GM19023 (cell line): ENCODE data around the gene CCDC85A.
"Not testable (repeated sequence)": the region's sequence is repeated elsewhere in the genome, so short reads cannot be mapped to it uniquely, and the experiment has no call there.

ENCODE experiments used
- ATAC-seq: cut with Tn5 transposase; IDR thresholded peaks from one replicate; pipeline ENCODE4 v1.9.1; 2021; ENCODE audit warnings: mild to moderate bottlenecking, moderate library complexity; ENCODE audit not compliant: unreplicated experiment

The CCDC85A gene

DNA sequence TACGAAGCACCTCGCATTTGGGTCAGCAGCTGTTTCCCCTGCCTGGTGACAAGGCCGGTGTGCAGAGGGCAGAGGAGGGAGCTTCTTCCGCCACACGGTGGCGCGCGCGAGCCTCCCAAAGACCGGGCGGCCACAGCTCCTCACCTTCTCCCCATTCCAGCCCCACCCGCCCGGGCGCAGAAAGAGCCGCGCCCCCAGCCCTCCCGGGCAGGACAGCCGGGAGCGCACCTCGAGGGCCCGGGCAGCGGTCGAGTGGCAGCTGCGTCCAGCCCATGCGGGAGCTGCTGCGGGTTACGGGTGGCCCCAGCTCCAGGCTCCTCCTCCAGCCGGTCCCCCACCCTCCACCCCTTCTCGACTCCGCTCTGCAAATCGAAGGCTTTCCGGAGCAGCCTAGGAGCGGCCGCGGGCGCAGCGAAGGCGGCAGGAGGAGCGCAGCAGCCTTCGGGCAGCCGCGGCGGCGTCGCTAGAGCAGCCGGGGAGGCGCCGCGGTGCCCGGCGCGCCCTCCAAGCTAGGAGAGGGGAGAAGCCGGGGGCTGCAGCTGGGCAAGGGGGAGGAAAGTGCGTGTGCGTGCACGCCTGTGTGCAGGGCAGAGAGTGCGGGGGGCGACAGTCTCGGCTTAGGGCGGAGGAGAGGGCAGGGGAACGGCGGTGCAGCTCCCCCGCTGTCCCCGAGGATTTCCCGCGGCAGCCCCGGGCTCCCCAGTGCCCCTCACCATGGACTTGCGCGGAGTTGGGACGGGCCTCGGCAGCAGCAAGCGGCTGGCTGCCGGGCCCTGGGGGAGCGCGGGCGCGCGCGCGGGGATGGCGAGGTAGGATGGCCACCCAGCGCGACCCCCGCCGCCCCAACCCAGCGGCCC lies at the start of gene CCDC85A:
TSS of gene CCDC85A (plus strand) at position 348 of the 857 bp plus-strand sequence. CDS start 635 bp downstream, outside the sequence.
- ATAC-seq = peak; percentile 95

DNA sequence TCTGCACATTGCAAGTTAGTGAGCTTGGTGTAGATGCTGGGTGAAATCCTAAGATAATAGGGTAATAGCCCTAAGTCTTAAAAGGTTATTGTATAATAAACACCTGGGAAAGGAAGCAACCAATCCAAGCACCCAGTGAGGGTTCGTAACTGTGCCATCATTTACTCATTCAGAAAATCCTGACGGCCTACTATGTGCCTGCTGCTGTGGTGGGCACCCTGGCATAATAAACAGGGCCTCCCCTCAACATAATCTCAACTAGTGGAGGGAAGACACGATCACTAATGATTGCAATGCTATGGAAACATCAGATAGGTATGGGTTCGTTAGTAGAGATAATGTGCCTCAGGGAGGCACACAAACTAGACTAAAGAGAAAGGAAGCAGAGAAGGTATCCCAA lies 48.9 kb upstream of the CCDC85A start:
- ATAC-seq = no peak

GRCh38 chr2:56142497-56143061 lies 41.2 kb upstream of the CCDC85A start:
- ATAC-seq = not testable (repeated sequence)

DNA sequence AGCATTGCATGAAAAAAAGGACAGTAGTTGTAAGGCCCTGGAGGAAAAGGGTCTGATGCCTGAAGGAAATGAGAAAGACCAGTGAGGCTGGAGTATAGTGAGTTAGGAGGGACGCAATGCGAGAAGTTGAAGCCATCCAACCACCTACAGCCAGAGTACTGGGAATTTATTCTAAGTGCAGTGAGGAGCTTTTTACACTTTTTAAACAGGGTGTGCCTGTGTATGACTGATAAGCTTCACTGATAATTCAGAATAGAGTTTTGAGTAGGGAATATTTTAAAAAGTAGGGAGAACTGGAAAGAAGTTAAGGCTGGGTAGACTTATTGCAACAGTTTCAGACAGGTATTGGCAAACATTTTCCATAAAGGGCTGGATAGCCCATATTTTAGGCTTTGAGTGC lies 35.9 kb upstream of the CCDC85A start:
- ATAC-seq = no peak

GRCh38 chr2:56148825-56149224 lies 35.0 kb upstream of the CCDC85A start:
- ATAC-seq = no peak

DNA sequence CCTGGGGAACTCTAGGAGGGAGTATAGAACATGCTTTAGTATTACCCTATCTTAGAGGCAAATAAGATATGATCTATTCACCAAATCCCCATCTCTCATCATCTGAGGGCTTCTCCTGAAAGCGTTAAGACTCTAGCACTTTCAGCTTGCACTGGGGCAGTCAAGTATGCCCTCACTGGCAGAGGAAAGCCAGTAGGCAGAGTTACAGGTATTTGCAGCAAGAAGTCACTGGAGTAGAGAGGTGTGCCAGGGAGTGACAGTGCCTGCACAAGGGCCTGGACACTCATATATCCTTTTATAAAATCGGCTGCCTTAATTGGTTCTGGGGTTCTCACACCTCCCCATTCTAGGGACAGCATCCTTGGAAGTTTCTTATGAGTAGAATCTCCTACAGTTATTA lies 31.9 kb upstream of the CCDC85A start:
- ATAC-seq = no peak

- ATAC-seq = no peak
Measured at GRCh38 chr2:56155188-56155587, 28.6 kb upstream of the CCDC85A start.

- ATAC-seq = not testable (repeated sequence)
Measured at GRCh38 chr2:56159875-56160274, 23.9 kb upstream of the CCDC85A start.

GRCh38 chr2:56167616-56168562 lies 15.9 kb upstream of the CCDC85A start:
- ATAC-seq = no peak

- no peak for ATAC-seq
Measured at GRCh38 chr2:56169521-56169920, 14.3 kb upstream of the CCDC85A start.

- no peak for ATAC-seq
Measured at GRCh38 chr2:56170504-56170903, 13.3 kb upstream of the CCDC85A start.

DNA sequence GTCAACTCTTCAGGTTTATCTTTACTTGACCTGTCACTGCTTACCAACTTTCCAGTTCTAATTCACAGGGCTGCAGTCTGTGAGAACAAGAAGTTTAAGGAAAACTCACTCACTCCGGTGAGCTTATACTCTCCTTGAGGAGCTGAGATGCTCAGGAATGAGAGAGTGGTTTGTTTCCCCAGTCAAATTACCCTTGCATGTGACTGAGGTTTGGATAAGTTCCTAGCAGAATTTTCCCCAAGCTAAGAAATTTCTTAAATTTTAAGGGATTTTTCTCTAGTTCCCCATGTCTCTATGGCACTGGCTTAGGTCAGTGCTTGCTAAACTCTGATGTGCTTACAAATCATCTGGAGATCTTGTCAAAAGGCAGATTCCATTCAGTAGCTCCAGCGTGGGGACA lies 12.8 kb upstream of the CCDC85A start:
- no peak for ATAC-seq

GRCh38 chr2:56175779-56176178 lies 8.0 kb upstream of the CCDC85A start:
- no peak for ATAC-seq

- ATAC-seq = peak; percentile 60
Measured at GRCh38 chr2:56177420-56178220, 6.2 kb upstream of the CCDC85A start.

- no peak for ATAC-seq
Measured at GRCh38 chr2:56179931-56180330, 3.9 kb upstream of the CCDC85A start.

DNA sequence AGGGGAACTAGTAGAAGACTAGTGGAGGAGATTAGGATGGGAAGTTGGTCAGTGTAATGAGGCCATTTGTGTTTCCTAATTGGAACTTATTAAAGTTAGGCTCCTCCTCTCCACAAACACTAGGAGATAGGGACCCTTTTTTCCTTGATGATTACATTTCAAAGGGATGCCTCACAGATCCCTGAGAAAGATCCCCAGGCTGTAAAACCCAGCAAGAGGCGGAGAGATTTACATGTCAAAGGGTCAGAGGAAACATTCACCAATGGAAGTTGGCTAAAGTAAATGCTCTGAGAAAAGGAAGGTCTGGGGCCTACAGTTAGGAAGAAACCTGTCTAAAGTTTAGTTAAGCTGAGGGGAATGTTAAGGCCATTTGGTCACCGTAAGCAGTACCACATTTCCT lies 1.4 kb upstream of the CCDC85A start:
- ATAC-seq = no peak

- ATAC-seq = peak; percentile 16
Measured at GRCh38 chr2:56184500-56185011, 766 bp downstream of the CCDC85A start.

- ATAC-seq = no peak
Measured at GRCh38 chr2:56185101-56185581, 1.4 kb downstream of the CCDC85A start.

GRCh38 chr2:56185582-56186046 lies 1.8 kb downstream of the CCDC85A start:
- no peak for ATAC-seq

DNA sequence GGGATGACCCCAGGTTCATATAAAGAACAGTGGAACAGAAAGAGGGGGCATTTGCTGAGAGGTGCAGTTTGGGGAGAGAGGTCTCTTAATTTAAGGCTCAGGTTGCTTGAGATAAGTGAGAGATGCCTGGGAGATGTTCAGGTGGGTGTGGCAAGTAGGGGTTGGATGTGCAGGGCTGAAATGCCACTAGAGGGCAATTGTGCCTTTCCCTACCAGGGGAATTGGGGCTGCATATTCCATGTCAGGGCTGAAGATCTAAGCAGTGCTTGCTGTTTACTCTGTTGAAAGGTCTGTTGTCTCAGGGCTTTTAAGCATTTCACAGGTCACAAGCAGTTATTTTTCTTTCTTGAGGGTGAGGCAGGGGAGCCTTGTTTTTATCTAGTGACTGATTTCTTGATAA lies 7.8 kb downstream of the CCDC85A start:
- ATAC-seq = no peak
